NCI-H2227 treated with DMSO at 0.1 percent for 48 hours (cell line): ENCODE measurements around the gene PROC.
A peak's percentile ranks its signal among the peaks of the same experiment; 100 is the strongest.

Source experiments
- DNase-seq: peaks from one replicate; lab custom pipeline; 2025; lab: John Stamatoyannopoulos, UW

PROC gene

GRCh38 chr2:127414638-127415592 is 3.3 kb upstream of the PROC start:
- DNase-seq, result no peak

GRCh38 chr2:127415593-127416505 is 2.4 kb upstream of the PROC start:
- peak; percentile 58 for DNase-seq

GRCh38 chr2:127416506-127417001 is 1.7 kb upstream of the PROC start:
- no peak for DNase-seq

DNA sequence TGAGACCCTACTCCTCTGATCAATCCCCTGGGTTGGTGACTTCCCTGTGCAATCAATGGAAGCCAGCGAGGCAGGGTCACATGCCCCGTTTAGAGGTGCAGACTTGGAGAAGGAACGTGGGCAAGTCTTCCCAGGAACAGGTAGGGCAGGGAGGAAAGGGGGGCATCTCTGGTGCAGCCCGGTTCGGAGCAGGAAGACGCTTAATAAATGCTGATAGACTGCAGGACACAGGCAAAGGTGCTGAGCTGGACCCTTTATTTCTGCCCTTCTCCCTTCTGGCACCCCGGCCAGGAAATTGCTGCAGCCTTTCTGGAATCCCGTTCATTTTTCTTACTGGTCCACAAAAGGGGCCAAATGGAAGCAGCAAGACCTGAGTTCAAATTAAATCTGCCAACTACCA is 821 bp upstream of the PROC start:
- no peak for DNase-seq

GRCh38 chr2:127419112-127419430 is 844 bp downstream of the PROC start:
- no peak for DNase-seq

GRCh38 chr2:127419448-127420038 is 1.3 kb downstream of the PROC start:
- no peak for DNase-seq

- no peak for DNase-seq
These were observed 2.0 kb downstream of the PROC start for GRCh38 chr2:127420039-127420864.

GRCh38 chr2:127421116-127421800 is 3.0 kb downstream of the PROC start:
- DNase-seq, result no peak

GRCh38 chr2:127421871-127422558 is 3.8 kb downstream of the PROC start:
- no peak for DNase-seq

DNA sequence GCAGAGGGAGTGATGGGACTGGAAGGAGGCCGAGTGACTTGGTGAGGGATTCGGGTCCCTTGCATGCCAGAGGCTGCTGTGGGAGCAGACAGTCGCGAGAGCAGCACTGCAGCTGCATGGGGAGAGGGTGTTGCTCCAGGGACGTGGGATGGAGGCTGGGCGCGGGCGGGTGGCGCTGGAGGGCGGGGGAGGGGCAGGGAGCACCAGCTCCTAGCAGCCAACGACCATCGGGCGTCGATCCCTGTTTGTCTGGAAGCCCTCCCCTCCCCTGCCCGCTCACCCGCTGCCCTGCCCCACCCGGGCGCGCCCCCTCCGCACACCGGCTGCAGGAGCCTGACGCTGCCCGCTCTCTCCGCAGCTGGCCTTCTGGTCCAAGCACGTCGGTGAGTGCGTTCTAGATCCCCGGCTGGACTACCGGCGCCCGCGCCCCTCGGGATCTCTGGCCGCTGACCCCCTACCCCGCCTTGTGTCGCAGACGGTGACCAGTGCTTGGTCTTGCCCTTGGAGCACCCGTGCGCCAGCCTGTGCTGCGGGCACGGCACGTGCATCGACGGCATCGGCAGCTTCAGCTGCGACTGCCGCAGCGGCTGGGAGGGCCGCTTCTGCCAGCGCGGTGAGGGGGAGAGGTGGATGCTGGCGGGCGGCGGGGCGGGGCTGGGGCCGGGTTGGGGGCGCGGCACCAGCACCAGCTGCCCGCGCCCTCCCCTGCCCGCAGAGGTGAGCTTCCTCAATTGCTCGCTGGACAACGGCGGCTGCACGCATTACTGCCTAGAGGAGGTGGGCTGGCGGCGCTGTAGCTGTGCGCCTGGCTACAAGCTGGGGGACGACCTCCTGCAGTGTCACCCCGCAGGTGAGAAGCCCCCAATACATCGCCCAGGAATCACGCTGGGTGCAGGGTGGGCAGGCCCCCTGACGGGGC is 4.6 kb downstream of the PROC start:
- peak; percentile 41 for DNase-seq

- peak; percentile 44 for DNase-seq
These were observed 5.2 kb downstream of the PROC start for GRCh38 chr2:127423478-127423843.

DNA sequence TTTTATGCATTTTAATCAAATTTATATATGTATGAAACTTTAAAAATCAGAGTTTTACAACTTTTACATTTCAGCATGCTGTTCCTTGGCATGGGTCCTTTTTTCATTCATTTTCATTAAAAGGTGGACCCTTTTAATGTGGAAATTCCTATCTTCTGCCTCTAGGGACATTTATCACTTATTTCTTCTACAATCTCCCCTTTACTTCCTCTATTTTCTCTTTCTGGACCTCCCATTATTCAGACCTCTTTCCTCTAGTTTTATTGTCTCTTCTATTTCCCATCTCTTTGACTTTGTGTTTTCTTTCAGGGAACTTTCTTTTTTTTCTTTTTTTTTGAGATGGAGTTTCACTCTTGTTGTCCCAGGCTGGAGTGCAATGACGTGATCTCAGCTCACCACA is 5.7 kb downstream of the PROC start:
- DNase-seq, result peak; percentile 44

DNA sequence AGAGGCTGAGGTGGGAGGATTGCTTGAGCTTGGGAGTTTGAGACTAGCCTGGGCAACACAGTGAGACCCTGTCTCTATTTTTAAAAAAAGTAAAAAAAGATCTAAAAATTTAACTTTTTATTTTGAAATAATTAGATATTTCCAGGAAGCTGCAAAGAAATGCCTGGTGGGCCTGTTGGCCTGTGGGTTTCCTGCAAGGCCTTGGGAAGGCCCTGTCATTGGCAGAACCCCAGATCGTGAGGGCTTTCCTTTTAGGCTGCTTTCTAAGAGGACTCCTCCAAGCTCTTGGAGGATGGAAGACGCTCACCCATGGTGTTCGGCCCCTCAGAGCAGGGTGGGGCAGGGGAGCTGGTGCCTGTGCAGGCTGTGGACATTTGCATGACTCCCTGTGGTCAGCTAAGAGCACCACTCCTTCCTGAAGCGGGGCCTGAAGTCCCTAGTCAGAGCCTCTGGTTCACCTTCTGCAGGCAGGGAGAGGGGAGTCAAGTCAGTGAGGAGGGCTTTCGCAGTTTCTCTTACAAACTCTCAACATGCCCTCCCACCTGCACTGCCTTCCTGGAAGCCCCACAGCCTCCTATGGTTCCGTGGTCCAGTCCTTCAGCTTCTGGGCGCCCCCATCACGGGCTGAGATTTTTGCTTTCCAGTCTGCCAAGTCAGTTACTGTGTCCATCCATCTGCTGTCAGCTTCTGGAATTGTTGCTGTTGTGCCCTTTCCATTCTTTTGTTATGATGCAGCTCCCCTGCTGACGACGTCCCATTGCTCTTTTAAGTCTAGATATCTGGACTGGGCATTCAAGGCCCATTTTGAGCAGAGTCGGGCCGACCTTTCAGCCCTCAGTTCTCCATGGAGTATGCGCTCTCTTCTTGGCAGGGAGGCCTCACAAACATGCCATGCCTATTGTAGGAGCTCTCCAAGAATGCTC is 6.6 kb downstream of the PROC start:
- no peak for DNase-seq

GRCh38 chr2:127425540-127426490 is 7.6 kb downstream of the PROC start:
- DNase-seq, result no peak

- DNase-seq, result no peak
These were observed 8.5 kb downstream of the PROC start for GRCh38 chr2:127426501-127427354.
